HG03558 (cell line): ENCODE results near the gene ELL3.
A peak's percentile ranks its signal among the peaks of the same experiment; 100 is the strongest.
"Not testable (repeated sequence)": the region's sequence is repeated elsewhere in the genome, so short reads cannot be mapped to it uniquely, and the experiment has no call there.

Source experiments
- ATAC-seq: cut with Tn5 transposase; IDR thresholded peaks from one replicate; pipeline ENCODE4 v1.9.1; 2021; ENCODE audit warnings: moderate number of reproducible peaks; ENCODE audit not compliant: unreplicated experiment; ENCODE audit errors: extremely low read depth

The ELL3 gene

DNA sequence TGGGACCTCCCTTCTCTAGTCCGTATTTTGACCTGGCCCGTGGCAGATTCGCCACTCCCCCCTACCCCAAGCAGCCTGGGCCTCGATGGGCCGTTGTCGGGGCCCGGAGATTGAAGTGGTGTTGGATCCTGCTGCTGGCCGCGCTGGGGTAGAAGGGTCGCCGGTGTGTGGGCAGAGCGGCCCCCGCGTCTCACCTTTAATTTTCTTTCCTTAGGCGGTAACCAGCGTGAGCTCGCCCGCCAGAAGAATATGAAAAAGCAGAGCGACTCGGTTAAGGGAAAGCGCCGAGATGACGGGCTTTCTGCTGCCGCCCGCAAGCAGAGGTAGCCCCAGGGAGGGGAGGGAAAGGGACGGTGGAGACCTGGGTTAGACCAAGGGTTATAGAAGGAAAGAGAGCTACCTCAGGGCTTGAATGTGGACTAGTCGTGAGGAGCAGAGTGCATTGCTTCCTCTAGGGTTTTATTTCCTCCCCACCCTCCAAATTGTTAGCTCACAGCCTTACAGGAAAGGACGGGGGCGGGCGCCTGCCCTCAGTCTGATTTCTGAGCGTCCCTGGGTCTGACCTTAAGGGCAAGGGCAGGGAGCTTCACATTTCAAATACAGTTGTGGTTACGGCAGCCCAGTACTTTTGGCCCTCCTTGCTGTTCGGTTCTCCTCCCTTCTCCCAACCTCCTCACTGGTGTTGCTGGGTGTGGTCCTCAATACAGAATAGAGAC, 16.2 kb upstream of the ELL3 start:
- ATAC-seq = no peak

- ATAC-seq = peak; percentile 70
Observed at GRCh38 chr15:43791993-43792760, 15.4 kb upstream of the ELL3 start, which contains the start of gene SERF2. Gene SERF2, plus strand, starts transcription at chr15:43792320. Its CDS starts 57 bp downstream, at chr15:43792377.

DNA sequence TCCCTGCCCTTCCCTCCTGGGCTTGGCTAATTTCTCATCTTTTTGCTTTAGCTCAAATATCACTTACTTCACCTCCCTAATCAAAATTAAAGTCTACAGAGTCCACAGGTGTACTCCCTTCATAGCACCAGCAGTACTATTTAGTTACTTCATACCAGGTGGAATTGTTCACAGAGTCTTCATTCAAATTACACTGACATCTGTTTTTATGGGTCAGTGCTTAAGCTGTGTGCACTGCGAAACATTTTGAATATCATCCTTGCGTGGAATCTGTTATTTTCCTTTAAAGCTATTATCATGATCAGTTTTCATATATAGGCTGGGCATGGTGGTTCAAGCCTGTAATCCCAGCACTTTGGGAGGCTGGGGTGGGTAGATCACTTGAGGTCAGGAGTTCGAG, 12.6 kb upstream of the ELL3 start:
- ATAC-seq = no peak

DNA sequence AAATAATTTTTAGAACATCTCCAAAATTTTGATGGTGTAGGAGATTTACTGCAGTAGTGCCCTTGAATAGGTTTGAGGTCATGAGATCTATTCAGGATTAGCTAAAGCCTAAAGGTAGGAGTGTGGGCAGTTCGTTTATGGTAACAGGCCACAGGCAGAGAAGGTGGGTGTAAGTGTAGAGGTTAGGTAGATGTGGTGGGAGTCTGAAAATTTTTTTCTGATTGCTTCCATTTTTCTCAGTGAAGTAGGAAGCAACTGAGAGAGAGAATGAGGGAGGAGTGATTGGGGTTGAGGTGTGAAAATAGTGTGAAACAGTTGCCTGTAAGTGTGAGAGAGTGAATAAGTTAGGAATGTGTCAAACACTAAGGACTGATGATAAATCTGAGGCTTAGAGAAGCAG, 2.2 kb upstream of the ELL3 start:
- ATAC-seq = no peak

- ATAC-seq = no peak
Observed at GRCh38 chr15:43777267-43777914, 625 bp upstream of the ELL3 start.

- ATAC-seq = peak; percentile 58
Observed at GRCh38 chr15:43776101-43776717, 557 bp downstream of the ELL3 start.

GRCh38 chr15:43775411-43775965, 1.3 kb downstream of the ELL3 start:
- ATAC-seq = no peak

GRCh38 chr15:43774062-43774461, 2.7 kb downstream of the ELL3 start:
- ATAC-seq = no peak

- no peak for ATAC-seq
Observed at GRCh38 chr15:43772624-43773023, 4.1 kb downstream of the ELL3 start.

DNA sequence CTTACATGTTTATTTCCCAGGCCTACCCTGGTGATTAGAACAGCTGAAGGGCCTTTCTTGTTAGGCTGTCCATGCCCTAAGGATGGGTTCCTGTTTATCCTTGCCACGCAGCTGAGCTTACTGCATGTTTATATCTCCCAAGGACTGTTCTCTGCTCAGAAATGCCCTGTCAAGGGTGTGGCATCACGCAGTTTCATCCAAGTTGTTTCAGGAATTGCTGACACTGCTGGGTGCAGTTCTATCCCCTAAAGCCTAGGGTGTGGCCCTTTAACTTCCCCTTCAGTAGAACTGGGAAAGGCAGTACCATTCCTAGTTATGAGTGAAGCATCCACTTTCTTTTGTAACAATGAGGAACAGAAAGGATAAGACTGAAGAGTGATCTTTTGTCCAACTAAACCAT, 5.0 kb downstream of the ELL3 start:
- no peak for ATAC-seq

- ATAC-seq = no peak
Observed at GRCh38 chr15:43769584-43770228, 7.1 kb downstream of the ELL3 start.

DNA sequence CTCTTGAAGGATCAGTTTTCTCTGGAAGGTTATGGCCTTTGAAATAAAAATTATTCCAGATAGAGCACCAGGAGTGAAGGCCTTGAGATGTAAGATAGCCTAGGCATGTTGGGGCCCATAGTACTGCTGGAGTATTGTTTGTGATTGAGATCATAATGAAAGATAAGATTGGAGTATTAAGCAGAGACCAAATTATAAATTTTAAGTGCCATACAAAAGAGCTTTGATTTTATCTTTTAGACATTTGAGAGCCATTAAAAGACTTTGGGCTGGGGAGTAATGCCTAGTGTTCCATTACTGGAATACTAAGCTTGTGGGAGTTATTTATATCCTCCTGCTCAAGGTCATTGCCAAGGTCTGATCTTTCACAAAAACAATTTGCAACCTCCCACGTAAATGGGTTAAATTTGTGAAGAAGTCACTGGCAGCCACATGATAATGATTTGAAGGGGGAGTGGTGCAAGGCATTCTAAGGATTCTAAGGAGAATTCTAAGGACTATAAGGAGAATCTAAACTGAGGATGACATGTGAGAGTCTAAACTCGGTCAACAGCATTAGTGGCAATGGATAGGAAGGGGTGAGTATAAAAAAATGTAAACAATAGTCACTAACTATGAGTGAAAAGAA, 12.8 kb downstream of the ELL3 start:
- ATAC-seq = no peak

- ATAC-seq = no peak
Observed at GRCh38 chr15:43762824-43763223, 13.9 kb downstream of the ELL3 start.

DNA sequence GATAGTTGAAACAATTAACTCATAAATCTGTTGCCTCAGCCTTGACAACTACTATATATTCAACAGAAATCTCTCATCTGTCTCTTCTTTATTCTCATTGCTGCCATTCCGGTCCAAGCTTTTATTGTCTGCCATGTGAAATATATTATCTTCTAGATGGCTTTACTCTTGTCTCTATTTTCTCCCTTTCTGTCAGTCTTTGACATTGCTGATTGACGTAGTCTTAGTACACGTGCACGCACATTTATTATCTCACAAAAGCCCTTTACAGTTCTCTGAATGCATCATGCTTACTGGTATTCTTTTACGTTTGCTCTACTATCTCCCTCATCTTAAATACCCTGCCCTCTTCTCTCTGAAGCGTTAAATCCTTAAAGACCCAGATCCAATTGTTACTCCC, 24.9 kb downstream of the ELL3 start:
- ATAC-seq = no peak

GRCh38 chr15:43749690-43750345, 26.9 kb downstream of the ELL3 start:
- ATAC-seq = peak; percentile 28

GRCh38 chr15:43748376-43748775, 28.4 kb downstream of the ELL3 start:
- ATAC-seq = no peak

DNA sequence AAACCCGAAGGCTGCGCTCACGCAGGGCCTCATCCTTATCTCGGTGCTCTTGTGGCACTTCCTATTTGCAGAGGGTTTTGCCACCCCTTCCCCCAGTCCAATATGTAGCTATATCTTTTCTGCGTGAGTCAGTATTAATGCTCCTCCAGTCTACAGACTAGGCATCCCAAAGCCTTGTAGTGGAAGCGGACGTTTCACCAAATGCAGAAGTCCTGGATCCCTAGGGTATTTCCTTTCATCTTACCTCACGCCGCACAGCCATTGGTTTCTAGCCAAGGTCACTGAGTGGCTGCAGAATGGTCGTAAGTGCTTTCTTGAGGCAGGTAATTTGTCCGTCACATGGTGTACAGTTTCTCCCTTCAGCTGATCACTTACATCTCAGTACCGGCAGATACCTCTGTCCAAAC, 29.9 kb downstream of the ELL3 start:
- ATAC-seq = not testable (repeated sequence)

- peak; percentile 47 for ATAC-seq
Observed at GRCh38 chr15:43746245-43746902, 30.4 kb downstream of the ELL3 start, which contains the start of gene PDIA3. Gene PDIA3, plus strand, starts transcription at chr15:43746438. Its CDS starts 102 bp downstream, at chr15:43746540.
